PC-3 (cell line): ENCODE measurements around the gene SDK2.

Source experiments
- EZH2 ChIP-seq: fragments of 300-600 bp; sonication (generic); IDR thresholded peaks from one replicate; pipeline ENCODE4 v1.6.1; 2017; ENCODE audit warnings: antibody characterized with exemption, mild to moderate bottlenecking, low read length; ENCODE audit not compliant: unreplicated experiment
- TF ChIP-seq, protein P1 (sequence below): fragments of 300-600 bp; sonication (generic); conservative IDR thresholded peaks from 2 replicates; pipeline ENCODE4 v1.5.1; 2017; ENCODE audit warnings: antibody characterized with exemption, low read depth, mild to moderate bottlenecking, low read length

DNA sequence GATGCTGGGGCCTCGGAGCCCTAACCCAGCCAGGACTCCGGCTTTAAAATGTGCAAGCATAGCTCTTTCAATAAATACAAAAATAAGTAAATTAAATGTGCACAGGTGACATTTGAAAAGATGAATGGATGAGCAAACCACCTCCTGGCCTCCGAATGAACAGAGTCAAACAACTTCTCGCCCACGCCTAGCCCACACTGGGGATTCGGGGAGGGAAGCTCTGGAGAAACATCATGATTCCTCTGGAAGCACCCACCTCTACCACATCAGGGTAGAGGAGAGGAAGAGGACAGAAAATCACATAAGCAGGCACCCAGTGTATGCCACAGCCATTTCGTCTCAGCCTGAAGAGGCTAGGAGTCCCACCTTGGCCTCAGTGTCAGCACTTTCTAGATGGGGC, 105.8 kb downstream of the SDK2 start:
- TF ChIP-seq, protein P1, sequence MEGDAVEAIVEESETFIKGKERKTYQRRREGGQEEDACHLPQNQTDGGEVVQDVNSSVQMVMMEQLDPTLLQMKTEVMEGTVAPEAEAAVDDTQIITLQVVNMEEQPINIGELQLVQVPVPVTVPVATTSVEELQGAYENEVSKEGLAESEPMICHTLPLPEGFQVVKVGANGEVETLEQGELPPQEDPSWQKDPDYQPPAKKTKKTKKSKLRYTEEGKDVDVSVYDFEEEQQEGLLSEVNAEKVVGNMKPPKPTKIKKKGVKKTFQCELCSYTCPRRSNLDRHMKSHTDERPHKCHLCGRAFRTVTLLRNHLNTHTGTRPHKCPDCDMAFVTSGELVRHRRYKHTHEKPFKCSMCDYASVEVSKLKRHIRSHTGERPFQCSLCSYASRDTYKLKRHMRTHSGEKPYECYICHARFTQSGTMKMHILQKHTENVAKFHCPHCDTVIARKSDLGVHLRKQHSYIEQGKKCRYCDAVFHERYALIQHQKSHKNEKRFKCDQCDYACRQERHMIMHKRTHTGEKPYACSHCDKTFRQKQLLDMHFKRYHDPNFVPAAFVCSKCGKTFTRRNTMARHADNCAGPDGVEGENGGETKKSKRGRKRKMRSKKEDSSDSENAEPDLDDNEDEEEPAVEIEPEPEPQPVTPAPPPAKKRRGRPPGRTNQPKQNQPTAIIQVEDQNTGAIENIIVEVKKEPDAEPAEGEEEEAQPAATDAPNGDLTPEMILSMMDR: no peak
- no peak for TF ChIP-seq EZH2
